Smooth muscle cell (in vitro differentiated cells): ENCODE results near the gene WDR4. TPM values are rescaled to one million over a fixed set of nuclear protein-coding genes. Genes with fewer than 3 reads are reported as not detected.
"Not testable (repeated sequence)": the region's sequence is repeated elsewhere in the genome, so short reads cannot be mapped to it uniquely, and the experiment has no call there.

Experiments used
- DNase-seq: peaks from one replicate; lab custom pipeline; 2025; ENCODE audit not compliant: unreplicated experiment; lab: John Stamatoyannopoulos, UW
- H2AFZ ChIP-seq: fragments of 200-600 bp; sonication (generic); 2 replicates; pipeline ENCODE4 v1.6.0; 2016; ENCODE audit warnings: antibody characterized with exemption, low read depth, mild to moderate bottlenecking
- H3F3A ChIP-seq: fragments of 200-600 bp; sonication (generic); 2 replicates; pipeline ENCODE4 v1.6.0; 2017; ENCODE audit warnings: antibody characterized with exemption, low read depth
- H3K27ac ChIP-seq: fragments of 200-600 bp; sonication (generic); 2 replicates; pipeline ENCODE4 v1.5.1; 2016; ENCODE audit warnings: low read depth, mild to moderate bottlenecking
- H3K27me3 ChIP-seq: fragments of 200-600 bp; sonication (generic); 2 replicates; pipeline ENCODE4 v1.6.1; 2016; ENCODE audit warnings: low read depth, mild to moderate bottlenecking
- H3K36me3 ChIP-seq: fragments of 200-600 bp; sonication (generic); 2 replicates; pipeline ENCODE4 v1.5.1; 2016; ENCODE audit warnings: low read depth
- H3K4me1 ChIP-seq: fragments of 200-600 bp; sonication (generic); 2 replicates; pipeline ENCODE4 v1.5.1; 2016; ENCODE audit warnings: low read depth
- H3K4me2 ChIP-seq: fragments of 200-600 bp; sonication (generic); 2 replicates; pipeline ENCODE4 v1.6.0; 2016; ENCODE audit warnings: mild to moderate bottlenecking
- H3K4me3 ChIP-seq: fragments of 200-600 bp; sonication (generic); 2 replicates; pipeline ENCODE4 v1.5.1; 2016; ENCODE audit warnings: mild to moderate bottlenecking
- H3K79me2 ChIP-seq: fragments of 200-600 bp; sonication (generic); 2 replicates; pipeline ENCODE4 v1.6.0; 2016; ENCODE audit warnings: low read depth, mild to moderate bottlenecking
- H3K9ac ChIP-seq: fragments of 200-600 bp; sonication (generic); 2 replicates; pipeline ENCODE4 v1.6.0; 2016; ENCODE audit warnings: low read depth
- H3K9me3 ChIP-seq: fragments of 200-600 bp; sonication (generic); replicated peaks from 2 replicates; pipeline ENCODE4 v1.5.1; 2016; ENCODE audit warnings: low read depth
- H4K20me1 ChIP-seq: fragments of 200-600 bp; sonication (generic); 2 replicates; pipeline ENCODE4 v1.6.0; 2016; ENCODE audit warnings: low read depth
- CTCF ChIP-seq: fragments of 200-600 bp; sonication (generic); IDR thresholded peaks from 2 replicates; pipeline ENCODE4 v1.5.1; 2017; ENCODE audit warnings: borderline replicate concordance, mild to moderate bottlenecking, antibody characterized with exemption; ENCODE audit not compliant: insufficient read depth, poor library complexity, severe bottlenecking
- WGBS: methylation state at CpG from one replicate; pipeline ENCODE4 v1.1.7; 2016; ENCODE audit warnings: low lambda C conversion rate; 5-methylcytosine and 5-hydroxymethylcytosine counted together
- polyA plus RNA-seq: library from polyadenylated mRNA; unstranded; fragments of >200 nt; fragmentation: Nextera tagmentation; extraction: Ambion mirVana; gene quantifications from 2 replicates; pipeline ENCODE4 v1.2.1, GENCODE V29; 2016
- total RNA-seq: library from RNA; depleted of rRNA; stranded (reverse); fragments of >200 nt; gene quantifications from 2 replicates; pipeline ENCODE4 v1.2.3, GENCODE V29; 2014

The WDR4 gene
- total and polyA plus RNA-seq, 2 experiments from 2014 or later = 5.1 TPM

- Histone ChIP-seq H2AFZ (no peak overlapping the region), H3K9ac (no peak overlapping the region), H3K27ac (no peak overlapping the region), H3K4me3 (no peak overlapping the region), H3K4me2 (no peak overlapping the region), H3K79me2 (no peaks in the 10 kb centered on the region), H3K27me3 (no peaks in the 10 kb centered on the region), H4K20me1 (peaks cover 24% of the 10 kb centered on the region), H3F3A (no peaks in the 10 kb centered on the region), H3K36me3 (peaks cover 7% of the 10 kb centered on the region), H3K9me3 (no peaks in the 10 kb centered on the region), H3K4me1 (no peaks in the 10 kb centered on the region)
- WGBS = 92% methylated on average over 18 of the region's 21 CpGs
- no peak for TF ChIP-seq CTCF
- DNase-seq = no peak
Observed at GRCh38 chr21:42841156-42841915, 38.0 kb downstream of the WDR4 start.

- Histone ChIP-seq H3K9ac (no peak overlapping the region), H3K4me1 (no peaks in the 10 kb centered on the region), H4K20me1 (peaks cover 24% of the 10 kb centered on the region), H3K36me3 (peaks cover 7% of the 10 kb centered on the region), H3K27me3 (no peaks in the 10 kb centered on the region), H3K9me3 (no peaks in the 10 kb centered on the region), H3K79me2 (no peaks in the 10 kb centered on the region), H3K4me3 (no peak overlapping the region), H3K4me2 (no peak overlapping the region), H3F3A (no peaks in the 10 kb centered on the region), H2AFZ (no peak overlapping the region), H3K27ac (no peak overlapping the region)
- TF ChIP-seq CTCF = no peak
- DNase-seq = no peak
- WGBS = 96% methylated on average over 14 of the region's 14 CpGs
Observed at GRCh38 chr21:42840411-42841155, 38.8 kb downstream of the WDR4 start.

GRCh38 chr21:42839271-42840231, 39.8 kb downstream of the WDR4 start:
- Histone ChIP-seq H3K9me3 (no peaks in the 10 kb centered on the region), H3K9ac (no peak overlapping the region), H3K36me3 (peaks cover 7% of the 10 kb centered on the region), H3K4me3 (no peak overlapping the region), H3K27me3 (no peaks in the 10 kb centered on the region), H4K20me1 (peaks cover 18% of the 10 kb centered on the region), H3F3A (no peaks in the 10 kb centered on the region), H3K79me2 (no peaks in the 10 kb centered on the region), H3K27ac (no peak overlapping the region), H2AFZ (no peak overlapping the region), H3K4me2 (no peak overlapping the region), H3K4me1 (no peaks in the 10 kb centered on the region)
- TF ChIP-seq CTCF = no peak
- WGBS = 97% methylated on average over 26 of the region's 29 CpGs
- no peak for DNase-seq

- not testable (repeated sequence) for H3F3A ChIP-seq, H3K9ac ChIP-seq, H3K27me3 ChIP-seq, H3K27ac ChIP-seq, H3K79me2 ChIP-seq, H2AFZ ChIP-seq, H3K36me3 ChIP-seq, DNase-seq, H4K20me1 ChIP-seq, H3K4me3 ChIP-seq, H3K4me2 ChIP-seq, H3K9me3 ChIP-seq, H3K4me1 ChIP-seq
- WGBS = 93% methylated on average over 8 of the region's 8 CpGs
Observed at GRCh38 chr21:42838212-42838690, 41.1 kb downstream of the WDR4 start.
